IMR-90 (cell line): Measurements from ENCODE around the gene MED13.

Experiments used
- BHLHE40 ChIP-seq: fragments of 150-350 bp; IDR thresholded peaks from 2 replicates; pipeline ENCODE4 v1.6.1; 2016; ENCODE audit warnings: mild to moderate bottlenecking, low read depth, low read length
- MAFK ChIP-seq: IDR thresholded peaks from 2 replicates; pipeline ENCODE4 v1.6.1; 2012; ENCODE audit warnings: low read depth, low read length, improper control_type of control experiment
- MAZ ChIP-seq: IDR thresholded peaks from 2 replicates; pipeline ENCODE4 v1.6.1; 2012; ENCODE audit warnings: low read depth, mild to moderate bottlenecking, low read length, improper control_type of control experiment, moderate library complexity, borderline replicate concordance
- POLR2A ChIP-seq: IDR thresholded peaks from 2 replicates; pipeline ENCODE4 v1.6.1; 2012; ENCODE audit warnings: mild to moderate bottlenecking, low read depth, low read length
- RAD21 ChIP-seq: IDR thresholded peaks from 2 replicates; pipeline ENCODE4 v1.6.1; 2012; ENCODE audit warnings: low read length, improper control_type of control experiment
- RFX5 ChIP-seq: IDR thresholded peaks from 2 replicates; pipeline ENCODE4 v1.8.0; 2012; ENCODE audit warnings: low read depth, mild to moderate bottlenecking, low read length, moderate library complexity
- SMC3 ChIP-seq: fragments of 150-350 bp; IDR thresholded peaks from 2 replicates; pipeline ENCODE4 v1.6.1; 2016; ENCODE audit warnings: low read depth, mild to moderate bottlenecking, antibody characterized with exemption, low read length, moderate library complexity
- TF ChIP-seq, protein P1 (sequence below): conservative IDR thresholded peaks from 2 replicates; pipeline ENCODE4 v1.5.1; 2012; ENCODE audit warnings: mild to moderate bottlenecking, low read depth, low read length, improper control_type of control experiment

DNA sequence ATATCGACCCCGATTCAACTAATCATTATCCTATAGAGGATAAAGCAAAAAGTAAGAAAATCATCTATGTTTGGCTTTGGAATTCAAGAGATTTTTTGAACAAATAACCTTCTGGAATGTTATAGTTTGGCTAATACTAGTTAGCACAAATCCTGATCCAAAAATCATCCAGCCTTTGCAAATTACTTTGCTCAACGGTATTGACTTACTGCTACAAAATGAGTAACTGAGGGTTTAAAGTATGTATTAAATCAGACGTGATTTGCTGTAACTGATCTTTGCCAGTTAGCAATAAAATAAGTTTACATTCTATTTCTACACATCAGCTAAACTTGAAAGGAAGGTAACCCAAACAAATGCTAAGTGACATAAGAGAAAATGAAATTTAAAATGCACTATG lies 6.5 kb downstream of the MED13 start:
- TF ChIP-seq MAZ (no peak), BHLHE40 (no peak), SMC3 (no peak), POLR2A (no peak), MAFK (no peak), RAD21 (no peak), RFX5 (no peak)
- TF ChIP-seq, protein P1, sequence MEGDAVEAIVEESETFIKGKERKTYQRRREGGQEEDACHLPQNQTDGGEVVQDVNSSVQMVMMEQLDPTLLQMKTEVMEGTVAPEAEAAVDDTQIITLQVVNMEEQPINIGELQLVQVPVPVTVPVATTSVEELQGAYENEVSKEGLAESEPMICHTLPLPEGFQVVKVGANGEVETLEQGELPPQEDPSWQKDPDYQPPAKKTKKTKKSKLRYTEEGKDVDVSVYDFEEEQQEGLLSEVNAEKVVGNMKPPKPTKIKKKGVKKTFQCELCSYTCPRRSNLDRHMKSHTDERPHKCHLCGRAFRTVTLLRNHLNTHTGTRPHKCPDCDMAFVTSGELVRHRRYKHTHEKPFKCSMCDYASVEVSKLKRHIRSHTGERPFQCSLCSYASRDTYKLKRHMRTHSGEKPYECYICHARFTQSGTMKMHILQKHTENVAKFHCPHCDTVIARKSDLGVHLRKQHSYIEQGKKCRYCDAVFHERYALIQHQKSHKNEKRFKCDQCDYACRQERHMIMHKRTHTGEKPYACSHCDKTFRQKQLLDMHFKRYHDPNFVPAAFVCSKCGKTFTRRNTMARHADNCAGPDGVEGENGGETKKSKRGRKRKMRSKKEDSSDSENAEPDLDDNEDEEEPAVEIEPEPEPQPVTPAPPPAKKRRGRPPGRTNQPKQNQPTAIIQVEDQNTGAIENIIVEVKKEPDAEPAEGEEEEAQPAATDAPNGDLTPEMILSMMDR: no peak
